T-helper 1 cell treated with Interleukin-12 subunit alpha and Interleukin-12 subunit beta and Interleukin-4 antibody, amounts not matched to agents 30 μg/mL and 1 μg/mL, for 36 hours (primary cell): ENCODE results near the gene TNS4.

ENCODE experiments used
- H3K27ac Mint-ChIP-seq: one replicate; pipeline ENCODE4 v1.8.0; 2021; ENCODE audit warnings: mild to moderate bottlenecking, mixed read lengths
- H3K27me3 Mint-ChIP-seq: one replicate; pipeline ENCODE4 v1.8.0; 2021; ENCODE audit warnings: low read depth, mixed read lengths
- H3K36me3 Mint-ChIP-seq: one replicate; pipeline ENCODE4 v1.8.0; 2021; ENCODE audit warnings: low read depth, mixed read lengths
- H3K4me1 Mint-ChIP-seq: one replicate; pipeline ENCODE4 v1.8.0; 2021; ENCODE audit warnings: low read depth, mixed read lengths
- H3K4me3 Mint-ChIP-seq: one replicate; pipeline ENCODE4 v1.8.0; 2021; ENCODE audit warnings: mild to moderate bottlenecking, moderate library complexity, mixed read lengths
- H3K9me3 Mint-ChIP-seq: one replicate; pipeline ENCODE4 v1.8.0; 2021; ENCODE audit warnings: mixed read lengths

Gene TNS4

GRCh38 chr17:40528692-40529417 lies 27.4 kb upstream of the TNS4 start:
- H3K4me1 Mint-ChIP-seq: peaks cover 63% of the 10 kb centered on the region
- H3K27ac Mint-ChIP-seq: peak overlapping the region; percentile 91
- peaks cover 35% of the 10 kb centered on the region for H3K36me3 Mint-ChIP-seq
- peaks cover 22% of the 10 kb centered on the region for H3K9me3 Mint-ChIP-seq
- peak overlapping the region; percentile 53 for H3K4me3 Mint-ChIP-seq
- H3K27me3 Mint-ChIP-seq: no peaks in the 10 kb centered on the region

GRCh38 chr17:40526668-40527067 lies 25.2 kb upstream of the TNS4 start:
- Mint-ChIP-seq H3K4me1 (peaks cover 58% of the 10 kb centered on the region), H3K9me3 (peaks cover 36% of the 10 kb centered on the region), H3K27ac (peak overlapping the region; percentile 41), H3K4me3 (no peak overlapping the region), H3K27me3 (no peaks in the 10 kb centered on the region), H3K36me3 (peaks cover 51% of the 10 kb centered on the region)

- Mint-ChIP-seq H3K4me1 (peaks cover 53% of the 10 kb centered on the region), H3K27ac (no peak overlapping the region), H3K9me3 (peaks cover 36% of the 10 kb centered on the region), H3K4me3 (no peak overlapping the region), H3K36me3 (peaks cover 58% of the 10 kb centered on the region), H3K27me3 (no peaks in the 10 kb centered on the region)
These were observed 23.9 kb upstream of the TNS4 start for GRCh38 chr17:40525294-40525693.

GRCh38 chr17:40524243-40524965 lies 23.0 kb upstream of the TNS4 start:
- Mint-ChIP-seq H3K9me3 (peaks cover 36% of the 10 kb centered on the region), H3K27ac (peak overlapping the region; percentile 19), H3K4me1 (peaks cover 52% of the 10 kb centered on the region), H3K27me3 (no peaks in the 10 kb centered on the region), H3K36me3 (peaks cover 62% of the 10 kb centered on the region), H3K4me3 (no peak overlapping the region)

GRCh38 chr17:40522961-40523310 lies 21.5 kb upstream of the TNS4 start:
- peaks cover 36% of the 10 kb centered on the region for H3K9me3 Mint-ChIP-seq
- peak overlapping the region; percentile 52 for H3K27ac Mint-ChIP-seq
- peaks cover 65% of the 10 kb centered on the region for H3K36me3 Mint-ChIP-seq
- H3K4me3 Mint-ChIP-seq: no peak overlapping the region
- H3K4me1 Mint-ChIP-seq: peaks cover 58% of the 10 kb centered on the region
- no peaks in the 10 kb centered on the region for H3K27me3 Mint-ChIP-seq

- Mint-ChIP-seq H3K9me3 (peaks cover 36% of the 10 kb centered on the region), H3K4me1 (peaks cover 58% of the 10 kb centered on the region), H3K4me3 (peak overlapping the region; percentile 44), H3K36me3 (peaks cover 65% of the 10 kb centered on the region), H3K27ac (peak overlapping the region; percentile 79), H3K27me3 (no peaks in the 10 kb centered on the region)
These were observed 21.0 kb upstream of the TNS4 start for GRCh38 chr17:40522250-40522960.

GRCh38 chr17:40520991-40521453 lies 19.6 kb upstream of the TNS4 start:
- Mint-ChIP-seq H3K4me3 (peak overlapping the region; percentile 52), H3K27me3 (no peaks in the 10 kb centered on the region), H3K4me1 (peaks cover 68% of the 10 kb centered on the region), H3K27ac (peak overlapping the region; percentile 53), H3K9me3 (peaks cover 36% of the 10 kb centered on the region), H3K36me3 (peaks cover 65% of the 10 kb centered on the region)

- Mint-ChIP-seq H3K27me3 (no peaks in the 10 kb centered on the region), H3K4me1 (peaks cover 77% of the 10 kb centered on the region), H3K36me3 (peaks cover 51% of the 10 kb centered on the region), H3K9me3 (peaks cover 18% of the 10 kb centered on the region), H3K27ac (peak overlapping the region; percentile 76), H3K4me3 (peak overlapping the region; percentile 66)
These were observed 17.8 kb upstream of the TNS4 start for GRCh38 chr17:40519089-40519775.

- Mint-ChIP-seq H3K27ac (peak overlapping the region; percentile 76), H3K4me1 (peaks cover 77% of the 10 kb centered on the region), H3K36me3 (peaks cover 45% of the 10 kb centered on the region), H3K9me3 (peaks cover 12% of the 10 kb centered on the region), H3K4me3 (peak overlapping the region; percentile 73), H3K27me3 (no peaks in the 10 kb centered on the region)
These were observed 17.1 kb upstream of the TNS4 start for GRCh38 chr17:40518401-40519088.

GRCh38 chr17:40517981-40518380 lies 16.6 kb upstream of the TNS4 start:
- peak overlapping the region; percentile 73 for H3K4me3 Mint-ChIP-seq
- peaks cover 40% of the 10 kb centered on the region for H3K36me3 Mint-ChIP-seq
- peak overlapping the region; percentile 76 for H3K27ac Mint-ChIP-seq
- peaks cover 74% of the 10 kb centered on the region for H3K4me1 Mint-ChIP-seq
- H3K9me3 Mint-ChIP-seq: peaks cover 6% of the 10 kb centered on the region
- no peaks in the 10 kb centered on the region for H3K27me3 Mint-ChIP-seq

- Mint-ChIP-seq H3K36me3 (peaks cover 35% of the 10 kb centered on the region), H3K9me3 (no peaks in the 10 kb centered on the region), H3K4me3 (peak overlapping the region; percentile 87), H3K4me1 (peaks cover 69% of the 10 kb centered on the region), H3K27ac (peak overlapping the region; percentile 95), H3K27me3 (no peaks in the 10 kb centered on the region)
These were observed 15.9 kb upstream of the TNS4 start for GRCh38 chr17:40517286-40517662.

GRCh38 chr17:40516581-40517285 lies 15.3 kb upstream of the TNS4 start:
- peak overlapping the region; percentile 95 for H3K27ac Mint-ChIP-seq
- H3K4me3 Mint-ChIP-seq: peak overlapping the region; percentile 87
- H3K9me3 Mint-ChIP-seq: no peaks in the 10 kb centered on the region
- H3K36me3 Mint-ChIP-seq: peaks cover 31% of the 10 kb centered on the region
- H3K27me3 Mint-ChIP-seq: no peaks in the 10 kb centered on the region
- peaks cover 65% of the 10 kb centered on the region for H3K4me1 Mint-ChIP-seq

GRCh38 chr17:40515491-40516041 lies 14.1 kb upstream of the TNS4 start:
- Mint-ChIP-seq H3K27ac (peak overlapping the region; percentile 95), H3K4me1 (peaks cover 62% of the 10 kb centered on the region), H3K4me3 (peak overlapping the region; percentile 87), H3K27me3 (no peaks in the 10 kb centered on the region), H3K36me3 (peaks cover 22% of the 10 kb centered on the region), H3K9me3 (no peaks in the 10 kb centered on the region)
